HG03066 (cell line): ENCODE data around the gene RGS16.

Experiments used
- ATAC-seq: cut with Tn5 transposase; IDR thresholded peaks from one replicate; pipeline ENCODE4 v1.9.1; 2021; ENCODE audit warnings: low read depth; ENCODE audit not compliant: unreplicated experiment

Gene RGS16

DNA sequence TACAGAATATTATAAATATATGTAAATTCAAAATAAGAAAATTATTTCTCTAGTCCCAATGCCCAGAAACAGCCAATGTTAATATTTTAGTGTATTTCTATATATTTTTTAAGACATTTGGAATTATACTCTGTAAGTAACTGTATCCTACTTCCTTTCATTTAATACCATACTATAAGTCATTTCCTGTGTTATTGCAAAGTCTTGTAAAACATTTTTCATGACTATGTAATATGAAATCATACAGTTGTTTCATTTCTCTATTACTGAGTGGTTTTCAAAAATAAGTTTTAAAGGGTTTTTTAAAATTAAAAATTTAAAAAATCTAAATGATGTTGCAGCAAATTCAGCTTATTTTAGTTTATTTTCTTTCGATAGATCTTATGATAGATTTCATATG lies 17.1 kb downstream of the RGS16 start:
- ATAC-seq: no peak

GRCh38 chr1:182586380-182586779 lies 17.8 kb downstream of the RGS16 start:
- no peak for ATAC-seq

DNA sequence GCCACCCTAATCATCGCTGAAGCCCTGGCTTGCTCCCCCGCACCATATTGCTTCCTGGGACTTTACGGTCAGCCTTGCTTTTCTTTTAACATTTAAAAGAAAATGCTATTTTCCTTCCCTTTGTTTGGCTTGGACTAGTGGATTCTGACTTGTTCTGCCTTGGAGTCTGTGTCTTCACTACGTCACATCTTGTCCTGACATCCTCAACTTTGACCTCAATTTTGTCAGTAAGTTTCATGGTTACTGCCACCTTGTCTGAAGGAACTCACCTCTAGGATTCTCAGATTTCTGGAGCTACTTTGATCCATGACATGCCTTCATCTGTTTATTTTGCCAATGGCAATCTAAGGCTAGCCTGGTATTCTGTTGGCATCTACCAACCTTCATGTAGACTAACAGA lies 19.4 kb downstream of the RGS16 start:
- ATAC-seq: no peak

- no peak for ATAC-seq
Measured at GRCh38 chr1:182580736-182581135, 23.5 kb downstream of the RGS16 start.

- ATAC-seq: no peak
Measured at GRCh38 chr1:182575540-182576149, 28.5 kb downstream of the RGS16 start.

DNA sequence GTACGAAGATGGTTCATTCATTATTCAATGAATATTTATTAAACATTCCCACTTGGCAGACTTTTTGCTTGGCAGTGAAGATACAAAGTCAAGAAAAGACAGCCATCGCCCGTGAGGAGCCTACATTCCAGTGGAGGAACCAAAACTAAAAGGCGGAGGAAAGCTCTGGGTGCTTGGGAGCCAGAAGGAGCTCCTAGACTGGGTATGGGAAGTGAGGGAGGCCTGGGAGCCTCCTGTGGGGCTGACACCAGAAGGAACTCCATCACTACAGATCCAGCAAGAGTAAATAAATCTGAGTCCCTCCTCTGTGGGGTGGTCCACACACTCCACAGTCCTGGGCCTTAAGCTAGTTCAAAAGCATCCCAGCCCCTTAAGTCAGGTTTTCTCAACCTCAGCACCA lies 30.0 kb downstream of the RGS16 start:
- no peak for ATAC-seq

DNA sequence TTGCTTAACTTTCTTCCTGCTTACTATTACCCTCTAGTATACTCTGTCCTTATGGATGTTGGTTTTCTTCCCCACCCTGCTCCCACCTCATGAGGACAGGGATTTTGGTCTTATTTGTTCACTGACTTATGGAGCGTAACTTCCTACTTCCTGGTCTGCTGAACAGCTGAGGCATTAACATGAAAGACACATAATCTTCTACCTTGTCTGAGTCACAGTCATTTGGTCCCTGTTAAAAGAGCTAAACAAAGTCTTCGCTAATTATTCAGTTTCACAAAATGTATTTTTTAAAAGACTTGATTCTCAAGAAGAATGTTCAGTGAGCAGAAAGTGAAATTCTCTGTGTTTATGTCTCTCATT lies 33.6 kb downstream of the RGS16 start:
- ATAC-seq: no peak

GRCh38 chr1:182569939-182570610 lies 34.1 kb downstream of the RGS16 start:
- no peak for ATAC-seq

- no peak for ATAC-seq
Measured at GRCh38 chr1:182568647-182569284, 35.4 kb downstream of the RGS16 start.

- no peak for ATAC-seq
Measured at GRCh38 chr1:182567629-182568028, 36.6 kb downstream of the RGS16 start.

DNA sequence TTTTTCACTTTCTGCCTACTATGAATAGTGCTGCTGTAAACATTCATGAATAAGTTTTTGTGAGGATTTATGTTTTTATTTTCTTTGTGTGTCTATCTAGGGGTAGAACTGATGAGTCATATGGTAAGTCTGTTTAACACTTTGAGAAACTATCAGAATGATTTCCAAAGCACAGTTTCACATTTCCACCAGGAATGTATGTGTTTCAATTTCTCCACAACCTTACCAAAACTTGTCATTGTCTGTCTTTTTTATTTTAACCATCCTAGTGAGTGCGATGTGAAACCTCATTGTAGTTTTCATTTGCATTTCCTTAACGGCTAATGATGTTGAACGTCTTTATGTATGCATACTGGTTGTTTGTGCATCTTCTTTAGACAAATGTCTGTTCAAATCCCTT lies 38.7 kb downstream of the RGS16 start:
- ATAC-seq: no peak

DNA sequence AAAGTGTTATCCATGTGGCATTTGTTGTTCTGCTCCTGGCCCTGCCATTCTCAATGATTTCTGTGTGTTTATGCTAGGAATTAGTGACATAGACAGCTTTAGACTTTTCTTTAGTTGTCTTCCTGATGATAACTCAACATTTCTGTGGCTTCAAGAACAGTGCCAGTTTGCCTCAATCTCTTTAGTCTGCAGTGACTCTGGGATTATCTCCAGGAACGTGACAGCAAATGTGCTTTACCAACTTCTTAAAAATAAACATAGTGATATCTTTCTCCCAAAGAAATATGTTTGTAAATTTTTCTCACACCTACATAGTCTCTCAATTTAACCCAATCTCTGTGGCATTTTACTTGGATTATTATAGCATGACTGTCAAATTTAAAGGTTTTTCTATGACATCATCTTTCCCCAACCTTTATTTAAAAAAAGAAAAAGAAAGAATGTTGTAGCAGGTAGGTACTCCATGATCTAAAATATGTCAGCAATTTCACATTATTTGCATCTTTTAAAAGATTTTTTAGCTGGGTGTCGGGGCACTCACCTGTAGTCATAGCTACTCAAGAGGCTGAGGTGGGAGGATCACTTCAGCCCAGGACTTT lies 39.7 kb downstream of the RGS16 start:
- no peak for ATAC-seq

DNA sequence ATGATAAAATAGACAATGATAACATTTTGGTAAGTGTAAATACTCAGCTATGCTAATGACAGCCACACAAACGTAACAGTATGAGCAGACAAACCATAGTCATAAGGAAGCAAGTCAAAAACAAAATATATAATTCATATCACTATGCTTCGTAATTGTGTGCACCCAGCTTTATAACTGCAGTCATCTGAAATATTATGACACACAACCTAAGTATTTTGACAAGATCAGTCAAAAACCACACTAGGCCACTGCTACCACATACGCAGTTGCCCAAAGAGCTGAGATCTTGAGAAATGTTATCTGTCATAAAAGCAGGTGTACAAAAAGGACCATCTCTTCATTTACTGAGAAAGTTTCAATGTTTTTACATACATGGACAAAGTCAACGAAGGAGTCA lies 41.1 kb downstream of the RGS16 start:
- no peak for ATAC-seq

DNA sequence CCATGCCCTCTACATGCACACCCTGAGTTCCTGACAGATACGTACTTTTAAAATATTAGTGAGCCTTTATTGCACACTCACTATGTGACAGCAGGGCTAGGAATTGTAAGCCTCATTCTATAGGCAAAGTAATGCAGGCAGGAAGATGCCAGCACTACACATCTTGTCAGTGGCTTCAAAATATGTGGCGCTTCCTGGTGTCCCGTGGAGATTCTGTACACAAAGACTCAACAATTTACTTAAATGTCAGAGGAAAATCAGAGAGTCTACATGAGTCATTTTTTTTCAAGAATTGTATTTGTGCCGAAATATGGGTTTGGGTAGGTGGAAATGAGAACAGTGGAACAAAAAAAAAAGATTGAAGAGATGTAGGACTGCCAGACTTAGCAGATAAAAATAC lies 42.7 kb downstream of the RGS16 start:
- no peak for ATAC-seq

DNA sequence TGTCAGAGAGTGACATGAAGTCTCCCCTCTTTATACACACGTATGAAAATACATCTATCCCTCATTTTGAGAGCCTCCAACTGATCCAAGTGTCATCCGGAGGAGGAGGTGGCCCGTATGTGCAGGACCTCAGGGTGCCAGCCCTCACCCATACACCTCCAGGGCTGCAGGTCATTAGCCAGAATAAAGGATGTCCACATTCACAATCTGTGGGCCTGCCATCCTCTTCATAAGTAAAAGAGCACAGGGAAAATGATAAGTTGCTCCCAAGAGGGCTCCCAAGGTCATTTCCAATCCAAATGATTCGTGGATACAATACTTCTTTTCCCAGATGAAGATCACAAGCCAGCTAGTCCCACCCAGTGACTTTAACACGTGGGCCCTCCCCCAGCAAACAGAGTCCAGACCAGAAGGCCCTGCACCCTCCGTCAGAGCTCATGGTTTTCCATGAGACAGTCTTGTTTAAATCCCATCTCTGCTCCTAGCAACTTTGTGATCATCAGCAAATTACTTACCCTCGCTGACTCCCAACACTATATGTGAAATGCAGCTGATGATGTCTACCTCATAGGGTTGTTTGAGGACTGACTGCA lies 43.7 kb downstream of the RGS16 start:
- no peak for ATAC-seq

DNA sequence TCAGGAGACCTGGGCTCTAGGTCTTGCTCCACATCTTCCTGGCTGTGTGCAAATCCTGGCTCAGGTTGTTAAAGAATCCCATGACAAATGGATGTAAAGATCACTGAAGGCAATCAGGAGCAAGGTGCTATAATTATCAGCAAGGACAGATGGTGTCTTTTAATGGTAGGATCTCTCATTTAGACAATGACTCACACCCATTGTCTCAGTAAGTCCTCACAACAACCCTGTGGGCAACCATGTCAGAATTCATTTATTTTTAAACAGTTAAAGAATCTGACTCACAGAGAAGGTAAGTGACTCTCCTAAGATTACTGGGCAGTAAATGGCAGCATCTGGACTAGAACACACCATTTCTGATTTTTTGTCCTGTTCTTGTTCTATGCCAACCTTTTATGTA lies 47.9 kb downstream of the RGS16 start:
- no peak for ATAC-seq

DNA sequence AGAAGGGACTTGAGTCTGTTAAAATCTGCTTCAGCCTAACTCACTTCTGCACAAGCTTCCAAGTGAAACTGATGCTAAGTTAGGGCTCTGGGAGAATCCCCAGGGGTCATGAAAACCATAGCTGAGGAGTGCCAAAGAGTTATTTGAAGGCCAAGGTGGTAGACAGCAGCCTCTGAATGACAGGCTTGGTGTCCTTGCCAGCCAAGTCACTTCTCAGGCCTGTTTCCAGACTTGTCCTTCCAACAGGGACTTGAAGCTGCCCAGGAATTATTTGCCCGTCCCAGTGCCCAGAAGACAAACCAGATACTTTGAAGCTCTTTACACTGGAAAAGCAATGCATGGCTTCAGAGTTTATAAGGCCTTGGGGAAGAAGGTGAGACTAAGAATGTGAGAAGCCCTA lies 48.7 kb downstream of the RGS16 start:
- ATAC-seq: no peak

DNA sequence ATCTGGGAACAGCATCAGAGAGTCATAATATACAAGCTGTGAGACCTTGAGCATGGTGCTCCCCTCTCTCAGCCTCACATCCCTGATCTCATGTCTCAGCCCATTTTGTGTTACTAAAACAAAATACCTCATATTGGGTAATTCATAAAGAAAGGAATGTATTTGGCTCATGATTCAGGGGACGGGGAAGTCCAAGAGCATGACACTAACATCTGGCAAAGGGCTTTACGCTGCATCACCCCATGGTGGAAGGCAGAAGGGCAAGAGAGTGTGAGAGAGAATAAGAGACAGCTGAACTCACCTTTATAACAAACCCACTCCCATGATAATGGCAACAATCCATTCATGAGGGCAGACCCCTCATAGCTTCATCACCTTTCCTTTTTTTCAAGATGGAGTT lies 51.7 kb downstream of the RGS16 start:
- no peak for ATAC-seq

- no peak for ATAC-seq
Measured at GRCh38 chr1:182549811-182550210, 54.4 kb downstream of the RGS16 start.

- no peak for ATAC-seq
Measured at GRCh38 chr1:182549346-182549745, 54.8 kb downstream of the RGS16 start.
